Measurements from ENCODE around the gene PIEZO2. TPM values are rescaled to one million over a fixed set of nuclear protein-coding genes. Genes with fewer than 3 reads are reported as not detected.

PIEZO2 gene
- total RNA-seq, 1 experiment from 2014 or later = 0.57 TPM

- Histone ChIP-seq H3K4me1 (ENCODE audit: control insufficient read depth, insufficient read depth, low read length) (no peaks in the 10 kb centered on the region), H3K27ac (ENCODE audit: low read length) (no peak overlapping the region), H3K9me3 (ENCODE audit: control insufficient read depth, insufficient read depth, low read depth, low read length) (no peaks in the 10 kb centered on the region), H3K4me3 (ENCODE audit: low read depth in 2 of 2, low read length in 2 of 2) (no peak overlapping the region), H3K27me3 (ENCODE audit: control insufficient read depth, insufficient read depth, low read length) (no peaks in the 10 kb centered on the region), H3K36me3 (ENCODE audit: control insufficient read depth, insufficient read depth, low read length) (no peaks in the 10 kb centered on the region)
- no TSS peak for BruUV-seq (replicated peaks)
- no peak for DNase-seq (ENCODE audit: low read depth, low spot score)
- in situ Hi-C loops (cut with HindIII; ENCODE audit: low pct_unique_long_range_greater_than_20kb, low sequenced_read_pairs) (no loop called here), intact Hi-C loops (cut with micrococcal nuclease; ENCODE audit: unreplicated experiment) (no loop called here)
- TF ChIP-seq REST (IDR thresholded peaks at IDR 0.05; ENCODE audit: insufficient read depth in 1 of 2, low read depth in 2 of 2, low read length in 1 of 2) (no peak), SIN3A (IDR thresholded peaks at IDR 0.05; ENCODE audit: borderline replicate concordance, insufficient read depth, low read depth, low read length) (no peak), CTCF (IDR thresholded peaks at IDR 0.05) (no peak), POLR2AphosphoS5 (IDR thresholded peaks at IDR 0.05; ENCODE audit: low read depth, low read length) (no peak)
- no peak for ATAC-seq
- ChIA-PET CTCF (no interaction called here), POLR2A (no interaction called here)
Observed at GRCh38 chr18:10689236-10690034, 459.9 kb downstream of the PIEZO2 start.

GRCh38 chr18:10688766-10689165 lies 460.6 kb downstream of the PIEZO2 start:
- no TSS peak for BruUV-seq (replicated peaks)
- Histone ChIP-seq H3K4me1 (ENCODE audit: control insufficient read depth, insufficient read depth, low read length) (no peaks in the 10 kb centered on the region), H3K36me3 (ENCODE audit: control insufficient read depth, insufficient read depth, low read length) (no peaks in the 10 kb centered on the region), H3K9me3 (ENCODE audit: control insufficient read depth, insufficient read depth, low read depth, low read length) (no peaks in the 10 kb centered on the region), H3K4me3 (ENCODE audit: low read depth in 2 of 2, low read length in 2 of 2) (no peak overlapping the region), H3K27me3 (ENCODE audit: control insufficient read depth, insufficient read depth, low read length) (no peaks in the 10 kb centered on the region), H3K27ac (ENCODE audit: low read length) (no peak overlapping the region)
- no peak for TF ChIP-seq REST (IDR thresholded peaks at IDR 0.05; ENCODE audit: insufficient read depth in 1 of 2, low read depth in 2 of 2, low read length in 1 of 2)
- no peak for TF ChIP-seq TCF7L2 (IDR thresholded peaks at IDR 0.05; ENCODE audit: low read depth, low read length)
- TF ChIP-seq CTCF (IDR thresholded peaks at IDR 0.05) = no peak
- no peak for TF ChIP-seq SIN3A (IDR thresholded peaks at IDR 0.05; ENCODE audit: borderline replicate concordance, insufficient read depth, low read depth, low read length)
- TF ChIP-seq POLR2AphosphoS5 (IDR thresholded peaks at IDR 0.05; ENCODE audit: low read depth, low read length) = no peak
- in situ Hi-C loops (cut with HindIII; ENCODE audit: low pct_unique_long_range_greater_than_20kb, low sequenced_read_pairs) = no loop called here
- ChIA-PET CTCF (no interaction called here), POLR2A (no interaction called here)
- ATAC-seq (no peak), DNase-seq (ENCODE audit: low read depth, low spot score) (no peak)
- intact Hi-C loops (cut with micrococcal nuclease; ENCODE audit: unreplicated experiment) = no loop called here

All from Panc1 (cell line).